KOPT-K1 (cell line): ENCODE results near the gene BSCL2.
"Not testable (repeated sequence)": the region's sequence is repeated elsewhere in the genome, so short reads cannot be mapped to it uniquely, and the experiment has no call there.

Experiments
- H3K27ac ChIP-seq: fragments of 200-600 bp; sonication (generic); 2 replicates; pipeline ENCODE4 v1.5.1; 2016; ENCODE audit warnings: antibody characterized with exemption, mild to moderate bottlenecking, low read depth, low read length; ENCODE audit not compliant: poor library complexity, severe bottlenecking
- H3K36me3 ChIP-seq: fragments of 200-600 bp; sonication (generic); 2 replicates; pipeline ENCODE4 v1.5.1; 2017; ENCODE audit warnings: antibody characterized with exemption, mild to moderate bottlenecking, low read length, moderate library complexity; ENCODE audit not compliant: insufficient read depth
- H3K9me3 ChIP-seq: fragments of 200-600 bp; sonication (generic); 2 replicates; pipeline ENCODE4 v1.5.1; 2017; ENCODE audit warnings: antibody characterized with exemption, low read length, mild to moderate bottlenecking; ENCODE audit not compliant: insufficient read depth, poor library complexity, severe bottlenecking

The BSCL2 gene

DNA sequence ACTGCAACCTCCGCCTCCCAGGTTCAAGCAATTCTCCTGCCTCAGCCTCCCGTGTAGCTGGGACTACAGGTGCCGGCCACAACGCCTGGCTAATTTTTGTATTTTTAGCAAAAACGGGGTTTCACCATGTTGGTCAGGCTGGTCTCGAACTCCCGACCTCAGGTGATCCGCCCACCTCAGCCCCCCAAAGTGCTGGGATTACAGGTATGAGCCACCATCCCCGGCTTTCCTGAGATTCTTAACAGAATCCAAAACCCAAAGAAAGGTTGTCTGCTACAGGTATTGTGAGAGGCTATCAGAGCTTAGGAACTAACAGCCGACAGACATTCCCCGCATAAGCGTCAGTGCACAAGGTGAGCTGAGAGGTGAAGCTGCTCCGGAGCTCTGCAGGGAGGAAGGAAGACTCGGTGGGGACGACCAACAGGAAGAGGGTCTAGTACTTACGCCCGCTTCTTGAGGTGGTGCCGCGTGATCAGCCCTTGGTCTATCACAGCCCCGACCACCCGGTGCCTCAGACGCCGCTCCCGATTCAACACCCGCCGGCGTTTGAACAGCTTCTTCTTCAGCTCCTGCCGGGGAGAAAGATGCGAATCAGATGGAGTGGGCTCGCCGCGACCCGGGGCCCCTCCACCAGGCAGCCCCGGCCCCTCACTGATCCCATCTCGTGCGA, 42.7 kb downstream of the BSCL2 start:
- Histone ChIP-seq H3K36me3 (peaks cover 52% of the 10 kb centered on the region), H3K9me3 (no peaks in the 10 kb centered on the region), H3K27ac (peak overlapping the region; percentile 84)

DNA sequence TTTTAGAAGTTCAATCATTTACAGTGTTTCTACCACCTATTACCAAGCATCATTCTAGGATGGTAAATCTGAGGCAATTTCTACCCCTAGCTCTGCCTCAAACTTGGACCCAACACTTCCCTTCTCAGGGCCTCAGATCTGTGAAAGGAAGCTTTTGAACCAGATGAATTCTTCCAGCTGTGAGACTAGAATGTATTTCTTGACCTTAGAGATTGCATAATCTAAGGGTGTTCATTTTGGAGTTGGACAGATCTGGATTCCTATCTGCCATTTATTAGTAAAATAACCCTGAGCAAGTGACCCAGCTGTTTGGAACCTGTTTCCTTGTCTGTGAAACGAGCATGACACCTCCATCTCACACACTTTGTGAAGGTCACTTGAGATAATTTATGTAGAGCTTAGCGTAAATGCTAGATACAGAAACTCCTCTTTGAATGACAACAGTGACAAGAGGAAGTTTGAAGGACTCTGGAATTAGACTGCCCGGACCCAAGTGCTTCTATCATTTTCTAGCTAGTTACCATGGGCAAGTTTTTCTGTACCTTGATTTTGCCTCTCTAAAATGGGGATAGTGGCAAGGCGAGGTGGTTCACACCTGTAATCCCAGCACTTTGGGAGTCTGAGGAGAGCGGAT, 50.3 kb downstream of the BSCL2 start:
- Histone ChIP-seq H3K27ac (no peak overlapping the region), H3K36me3 (peaks cover 14% of the 10 kb centered on the region; the same call in 1 of the 2 replicates), H3K9me3 (no peaks in the 10 kb centered on the region)

DNA sequence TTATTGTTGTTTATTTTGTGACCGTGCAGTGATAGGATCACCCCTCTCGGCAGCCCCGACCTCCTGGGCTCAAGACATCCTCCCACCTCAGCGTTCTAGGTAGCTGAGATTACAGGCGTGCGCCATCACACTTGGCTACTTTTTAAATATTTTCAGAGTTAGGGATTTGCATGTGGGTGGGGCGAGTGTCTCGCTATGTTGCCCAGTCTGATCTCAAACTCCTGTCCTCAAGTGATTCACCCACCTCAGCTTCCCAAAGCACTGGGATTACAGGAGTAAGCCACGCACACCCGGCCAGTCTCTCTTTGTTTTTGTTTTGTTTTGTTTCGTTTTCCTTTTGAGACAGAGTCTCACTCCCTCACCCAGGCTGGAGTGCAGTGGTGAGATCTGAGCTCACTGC, 52.9 kb downstream of the BSCL2 start:
- H3K9me3 ChIP-seq = no peaks in the 10 kb centered on the region
- peaks cover 6% of the 10 kb centered on the region for H3K36me3 ChIP-seq
- no peak overlapping the region for H3K27ac ChIP-seq

DNA sequence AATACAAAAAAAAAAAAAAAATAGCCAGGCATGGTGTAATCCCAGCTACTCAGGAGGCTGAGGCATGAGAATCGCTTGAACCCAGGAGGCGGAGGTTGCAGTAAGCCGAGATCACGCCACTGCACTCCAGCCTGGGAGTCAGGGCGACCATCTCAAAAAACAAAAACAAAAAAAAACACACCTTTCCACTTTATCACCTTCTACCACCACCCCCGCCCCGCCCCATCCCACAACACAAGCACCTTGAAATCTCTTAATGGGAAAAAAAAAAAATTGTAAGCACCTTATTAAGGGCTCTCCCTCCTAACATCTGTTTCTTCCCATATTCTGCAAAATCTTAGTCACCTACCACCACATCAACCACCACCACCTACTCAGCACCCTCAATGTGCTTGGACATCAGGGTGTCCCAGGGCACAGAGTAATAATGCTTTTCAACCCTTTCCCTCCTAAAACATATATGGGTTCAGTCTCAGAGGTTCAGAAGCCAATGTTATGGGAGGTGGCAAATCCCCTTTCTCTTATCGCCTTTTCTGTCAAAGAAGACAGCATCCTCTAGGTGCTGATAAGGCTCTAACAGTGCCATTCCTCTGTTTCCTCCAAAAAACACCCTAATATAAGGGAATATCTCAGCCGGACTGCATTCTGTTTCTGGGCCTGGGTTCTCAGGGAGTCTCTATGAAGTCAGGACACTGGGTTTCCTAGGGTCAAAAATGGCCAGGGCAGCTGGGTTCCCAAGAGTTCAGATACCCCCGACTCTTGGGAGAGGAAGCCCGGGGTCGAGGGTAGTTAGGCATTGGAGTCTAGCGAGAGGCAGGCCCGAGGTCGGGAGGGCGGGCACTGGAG, 54.8 kb downstream of the BSCL2 start:
- H3K36me3 ChIP-seq = peaks cover 25% of the 10 kb centered on the region
- no peaks in the 10 kb centered on the region for H3K9me3 ChIP-seq
- peak overlapping the region; percentile 76 for H3K27ac ChIP-seq

DNA sequence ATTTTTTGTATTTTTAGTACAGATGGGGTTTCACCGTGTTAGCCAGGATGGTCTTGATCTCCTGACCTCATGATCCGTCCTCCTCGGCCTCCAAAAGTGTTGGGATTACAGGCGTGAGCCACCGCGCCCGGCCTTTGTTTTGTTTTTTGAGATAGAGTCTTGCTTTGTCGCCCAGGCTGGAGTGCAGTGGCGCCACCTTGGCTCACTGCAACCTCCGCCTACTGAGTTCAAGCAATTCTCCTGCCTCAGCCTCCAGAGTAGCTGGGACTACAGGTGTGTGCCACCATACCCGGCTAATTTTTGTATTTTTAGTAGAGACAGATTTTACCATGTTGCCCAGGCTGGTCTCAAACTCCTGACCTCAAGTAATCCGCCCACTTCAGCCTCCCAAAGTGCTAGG, 56.9 kb downstream of the BSCL2 start:
- H3K27ac ChIP-seq, H3K9me3 ChIP-seq: not testable (repeated sequence)
- peaks cover 27% of the 10 kb centered on the region for H3K36me3 ChIP-seq

DNA sequence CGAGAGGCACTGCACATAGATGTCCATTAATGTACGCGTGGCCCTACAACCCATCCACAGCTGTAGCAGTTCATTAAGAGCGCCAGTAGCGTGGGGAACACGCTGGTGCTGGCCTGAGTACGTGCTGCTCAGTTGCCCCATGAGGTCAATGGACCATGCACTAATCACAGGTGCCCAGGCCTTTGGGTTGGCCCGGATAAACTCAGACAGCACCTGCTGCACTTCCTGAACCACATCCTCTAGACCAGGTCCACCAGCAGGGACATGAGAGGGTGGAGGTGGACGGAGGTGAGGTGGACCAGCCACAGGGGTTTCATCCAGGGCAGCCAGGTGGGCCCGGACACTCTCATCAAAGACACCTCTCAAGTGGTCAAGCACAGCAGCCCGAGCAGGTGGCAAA, 57.7 kb downstream of the BSCL2 start:
- H3K27ac ChIP-seq = no peak overlapping the region
- peaks cover 34% of the 10 kb centered on the region for H3K36me3 ChIP-seq
- H3K9me3 ChIP-seq = no peaks in the 10 kb centered on the region

DNA sequence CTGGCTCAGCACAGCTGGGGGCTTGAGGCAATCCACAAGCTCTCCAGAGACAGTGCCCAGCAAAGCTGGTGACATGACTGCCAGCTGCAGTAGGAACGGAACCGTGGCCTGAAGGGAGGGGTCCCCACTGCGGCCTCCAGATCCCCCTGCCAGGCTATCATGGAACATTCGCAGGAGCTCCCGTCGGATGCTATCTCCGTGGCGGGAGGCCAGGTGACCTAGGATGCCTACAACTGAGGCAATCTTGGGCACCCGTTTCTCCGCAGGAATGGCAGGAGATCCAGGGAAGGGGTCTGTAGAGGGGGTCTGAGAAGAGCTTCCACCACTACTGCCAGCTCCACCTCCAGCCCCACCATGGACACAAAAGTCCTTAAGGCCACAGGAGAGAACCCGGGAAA, 58.3 kb downstream of the BSCL2 start:
- Histone ChIP-seq H3K36me3 (peaks cover 39% of the 10 kb centered on the region), H3K9me3 (no peaks in the 10 kb centered on the region), H3K27ac (no peak overlapping the region)

DNA sequence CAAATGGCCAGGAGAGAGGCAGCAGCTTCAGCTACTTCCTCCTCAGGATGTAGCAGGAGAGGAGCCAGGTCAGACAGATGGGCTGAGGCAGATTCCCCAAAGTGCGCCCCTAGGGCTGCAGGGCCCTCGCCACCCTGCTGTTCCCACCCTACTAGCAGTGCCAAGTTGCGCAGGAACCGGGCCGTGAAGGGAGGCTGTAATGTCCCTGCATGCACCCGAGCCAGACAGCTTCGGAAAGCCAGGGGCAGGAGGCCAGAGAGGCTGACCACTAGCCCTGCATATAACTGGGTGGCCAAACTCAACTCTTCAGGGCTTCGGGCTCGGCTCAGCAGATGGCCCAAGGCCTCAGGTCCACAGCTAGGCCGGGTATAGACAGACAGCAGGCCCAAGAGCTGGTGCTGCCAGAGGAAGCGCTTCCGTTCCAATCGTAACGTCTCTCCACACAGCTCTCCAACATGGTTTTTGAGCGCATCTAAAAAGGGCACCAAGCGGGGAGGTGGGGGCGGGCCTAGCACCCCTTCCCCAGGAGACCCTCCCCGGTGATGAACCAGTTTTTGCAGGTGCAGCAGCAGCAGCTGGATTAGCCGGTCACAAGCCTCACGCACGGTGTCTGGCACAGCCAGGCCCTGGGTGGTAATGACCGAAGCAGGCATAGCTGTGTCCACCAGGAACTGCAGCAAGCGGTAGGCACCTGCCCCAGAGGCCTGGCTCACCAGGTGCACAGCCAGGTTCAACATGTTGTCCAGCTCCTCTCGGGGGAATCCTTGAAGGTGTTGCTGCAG, 58.8 kb downstream of the BSCL2 start:
- Histone ChIP-seq H3K36me3 (peaks cover 45% of the 10 kb centered on the region), H3K27ac (no peak overlapping the region), H3K9me3 (no peaks in the 10 kb centered on the region)

DNA sequence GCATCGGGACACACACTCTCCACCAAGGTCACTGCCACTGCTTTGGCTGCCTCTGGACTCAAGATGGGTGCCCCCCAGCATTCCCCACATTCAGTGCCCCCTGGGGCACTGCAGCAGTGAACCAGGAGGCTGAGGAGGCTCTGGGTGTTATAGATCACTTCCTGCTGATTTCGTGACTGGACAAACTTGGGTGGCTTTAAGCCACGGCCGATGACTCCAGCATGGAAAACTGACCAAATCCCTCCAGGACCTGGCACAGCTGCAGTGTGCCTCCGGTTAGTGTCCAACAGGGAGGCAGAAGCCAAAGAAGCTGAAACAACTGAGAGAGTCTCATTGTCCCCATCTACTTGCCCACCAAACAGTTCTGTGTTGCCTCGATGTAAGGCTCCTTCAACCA, 59.6 kb downstream of the BSCL2 start:
- Histone ChIP-seq H3K27ac (no peak overlapping the region), H3K36me3 (peaks cover 53% of the 10 kb centered on the region), H3K9me3 (no peaks in the 10 kb centered on the region)

DNA sequence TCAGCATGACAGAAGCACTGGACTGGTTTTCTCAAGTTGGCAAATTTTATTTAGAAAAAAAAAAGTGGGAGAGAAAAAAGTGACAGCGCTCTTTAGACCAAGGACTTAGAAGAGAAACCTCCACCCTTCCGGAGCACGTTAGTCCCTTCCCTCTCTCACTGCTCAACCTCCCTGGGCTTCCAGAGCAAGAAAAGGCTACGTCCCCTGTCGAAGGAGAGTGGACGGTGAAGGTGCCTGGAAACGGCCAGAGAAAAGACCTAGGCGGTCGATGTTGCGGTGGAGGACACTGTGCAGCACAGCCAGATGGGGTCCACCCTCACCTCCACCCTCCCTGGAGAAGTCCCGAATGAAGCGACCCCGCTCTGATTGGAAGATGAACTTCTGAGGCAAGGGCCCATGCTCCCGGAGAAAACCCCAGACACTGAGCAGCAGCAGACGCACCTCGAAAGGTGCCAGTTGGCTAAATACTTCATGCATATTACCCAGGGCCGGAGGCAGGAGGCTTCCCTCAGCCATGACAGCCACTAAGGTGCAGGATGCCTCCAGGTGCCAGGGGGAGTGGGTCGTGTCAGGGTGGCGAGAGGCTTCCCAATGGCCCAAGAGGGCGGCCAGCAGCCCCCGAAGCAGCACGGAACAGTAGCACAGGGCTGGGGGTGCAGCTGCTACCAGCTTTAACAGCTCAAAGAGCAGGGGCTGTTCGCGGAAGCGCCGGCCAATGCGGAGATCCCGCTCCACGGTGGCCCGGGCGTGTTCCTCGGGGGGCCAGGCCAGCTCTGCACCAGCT, 60.2 kb downstream of the BSCL2 start:
- H3K9me3 ChIP-seq = no peaks in the 10 kb centered on the region
- peak overlapping the region; percentile 92 for H3K27ac ChIP-seq
- H3K36me3 ChIP-seq = peaks cover 55% of the 10 kb centered on the region

DNA sequence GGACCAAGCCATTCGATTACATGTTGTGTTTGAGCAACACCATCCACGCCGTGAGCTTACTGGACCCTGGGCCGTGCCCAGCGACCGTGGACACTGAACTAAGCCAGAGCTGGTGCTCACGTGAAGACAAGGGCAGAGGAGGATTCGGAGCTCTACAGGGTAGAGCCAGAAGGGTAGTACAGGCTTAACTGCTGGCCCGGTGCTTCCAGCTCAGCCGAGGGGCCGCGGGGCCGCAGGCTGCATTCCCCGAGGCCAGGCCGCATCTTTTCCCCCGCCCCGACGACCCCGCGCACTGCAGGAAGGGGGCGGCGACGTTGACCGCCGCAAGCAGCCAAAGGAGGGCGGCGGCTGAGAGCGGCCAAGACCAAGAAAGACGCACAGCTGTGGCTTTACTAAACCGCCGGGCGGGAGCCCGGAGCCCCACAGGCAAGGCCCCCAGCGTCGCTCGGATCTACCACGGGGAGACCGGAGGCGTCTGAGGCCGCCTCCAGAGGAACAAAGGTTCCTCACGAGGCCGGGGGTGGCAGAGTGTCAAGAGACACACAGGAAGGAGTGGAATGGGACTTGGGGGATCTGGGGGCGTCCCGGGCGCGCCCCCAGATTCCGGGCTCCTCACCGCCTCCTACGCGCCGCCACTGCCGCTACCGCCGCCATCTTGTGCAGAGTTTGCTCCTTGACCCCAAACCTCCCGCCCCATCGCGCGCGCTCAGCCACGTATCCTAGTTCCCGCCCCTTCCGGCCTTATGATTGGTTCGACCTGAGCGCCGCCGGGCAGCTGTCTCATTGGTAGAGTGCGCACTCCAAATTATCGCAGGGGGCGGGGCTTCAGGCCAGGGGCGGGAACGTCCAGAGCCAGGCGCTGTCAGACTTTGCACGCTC, 61.0 kb downstream of the BSCL2 start, which contains the start of gene GANAB:
TSS of gene GANAB (minus strand) at position 668 of the 879 bp plus-strand sequence. CDS start at position 654, 14 bp downstream.
- H3K27ac ChIP-seq = peak within 1 kb of the TSS; percentile 92
- H3K9me3 ChIP-seq = no peaks in the 10 kb centered on the region
- peaks cover 55% of the 10 kb centered on the region for H3K36me3 ChIP-seq

DNA sequence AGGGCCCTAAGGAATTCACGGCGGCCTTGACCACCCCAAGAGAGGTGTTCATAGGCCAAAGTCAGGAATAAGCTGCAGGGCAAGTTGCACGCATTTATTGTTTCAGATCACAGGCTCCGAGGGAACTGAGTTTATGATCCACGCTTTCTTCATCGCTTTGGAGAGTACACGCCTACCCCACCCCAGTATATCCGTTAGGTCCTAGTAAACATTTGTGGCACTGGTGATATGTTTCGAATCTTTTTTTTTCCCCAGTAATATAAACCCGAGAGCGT, 61.6 kb downstream of the BSCL2 start:
- Histone ChIP-seq H3K36me3 (peaks cover 55% of the 10 kb centered on the region), H3K27ac (peak overlapping the region; percentile 92), H3K9me3 (no peaks in the 10 kb centered on the region)

DNA sequence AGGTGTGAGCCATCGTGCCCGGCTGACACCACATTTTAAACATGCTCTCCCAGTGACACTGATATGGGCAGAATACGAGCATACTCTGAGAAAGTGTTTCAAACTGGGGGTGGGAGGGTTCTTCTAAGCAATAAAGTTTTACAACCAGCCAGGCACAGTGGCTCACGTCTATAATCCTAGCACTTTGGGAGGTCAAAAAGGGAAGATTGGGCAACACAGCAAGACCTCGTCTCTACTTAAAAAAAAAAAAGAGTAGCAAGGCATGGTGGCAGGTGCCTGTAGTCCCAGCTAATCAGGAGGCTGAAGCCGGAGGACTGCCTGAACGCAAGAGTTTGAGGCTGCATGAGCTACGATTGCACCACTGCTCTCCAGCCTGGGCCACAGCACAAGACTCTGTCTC, 63.0 kb downstream of the BSCL2 start:
- H3K9me3 ChIP-seq = no peaks in the 10 kb centered on the region
- peaks cover 55% of the 10 kb centered on the region for H3K36me3 ChIP-seq
- no peak overlapping the region for H3K27ac ChIP-seq
